ENCODE measurements around the gene ATF6.
A peak's percentile ranks its signal among the peaks of the same experiment; 100 is the strongest.

Gene ATF6

GRCh38 chr1:161766102-161766981 lies at the start of gene ATF6:
Gene ATF6 (plus strand): TSS chr1:161766320. CDS start chr1:161766361, 41 bp downstream.
- peak within 1 kb of the TSS; percentile 72 for H3K27ac ChIP-seq
- H3K4me3 ChIP-seq (IDR thresholded peaks at IDR 0.05; ENCODE audit: insufficient read depth, low read depth, low read length) = peak within 1 kb of the TSS; percentile 87

GRCh38 chr1:161718559-161719324 lies 47.4 kb upstream of the ATF6 start:
- no peak overlapping the region for H3K4me2 ChIP-seq
- H3K4me1 ChIP-seq (ENCODE audit: low read depth, poor library complexity, severe bottlenecking) = no peaks in the 10 kb centered on the region
- no peak overlapping the region for H3K27ac ChIP-seq
- no peak for TF ChIP-seq CTCF (conservative IDR thresholded peaks at IDR 0.05; ENCODE audit: low read depth, low read length)
- no peaks in the 10 kb centered on the region for H3K27me3 ChIP-seq (ENCODE audit: insufficient read depth, low read depth)
- no peak overlapping the region for H3K9ac ChIP-seq
- no peaks in the 10 kb centered on the region for H4K20me1 ChIP-seq (ENCODE audit: insufficient read depth)
- no peaks in the 10 kb centered on the region for H3K36me3 ChIP-seq (ENCODE audit: insufficient read depth)
- no peak overlapping the region for H3K4me3 ChIP-seq (IDR thresholded peaks at IDR 0.05; ENCODE audit: insufficient read depth, low read depth, low read length)
- no peak overlapping the region for H2AFZ ChIP-seq (ENCODE audit: low read depth)
- H3K79me2 ChIP-seq (ENCODE audit: insufficient read depth, low read depth) = no peaks in the 10 kb centered on the region

More at GRCh38 chr1:161766102-161766981, at the start of gene ATF6:
- Histone ChIP-seq H3K36me3 (ENCODE audit: insufficient read depth) (no peaks in the 10 kb centered on the region), H3K27me3 (ENCODE audit: insufficient read depth, low read depth) (no peaks in the 10 kb centered on the region), H3K4me2 (peak within 1 kb of the TSS; percentile 88), H4K20me1 (ENCODE audit: insufficient read depth) (no peaks in the 10 kb centered on the region), H2AFZ (ENCODE audit: low read depth) (peak within 1 kb of the TSS; percentile 68), H3K9ac (peak within 1 kb of the TSS; percentile 83), H3K4me1 (ENCODE audit: low read depth, poor library complexity, severe bottlenecking) (peaks cover 61% of the 10 kb centered on the region), H3K79me2 (ENCODE audit: insufficient read depth, low read depth) (peaks cover 54% of the 10 kb centered on the region)
- TF ChIP-seq CTCF (conservative IDR thresholded peaks at IDR 0.05; ENCODE audit: low read depth, low read length) = no peak

GRCh38 chr1:161719325-161719611 lies 46.9 kb upstream of the ATF6 start:
- Histone ChIP-seq H3K4me3 (IDR thresholded peaks at IDR 0.05; ENCODE audit: insufficient read depth, low read depth, low read length) (no peak overlapping the region), H3K4me2 (no peak overlapping the region), H3K9ac (no peak overlapping the region), H3K27me3 (ENCODE audit: insufficient read depth, low read depth) (no peaks in the 10 kb centered on the region), H3K79me2 (ENCODE audit: insufficient read depth, low read depth) (no peaks in the 10 kb centered on the region), H2AFZ (ENCODE audit: low read depth) (no peak overlapping the region), H4K20me1 (ENCODE audit: insufficient read depth) (no peaks in the 10 kb centered on the region), H3K27ac (no peak overlapping the region), H3K4me1 (ENCODE audit: low read depth, poor library complexity, severe bottlenecking) (no peaks in the 10 kb centered on the region), H3K36me3 (ENCODE audit: insufficient read depth) (no peaks in the 10 kb centered on the region)
- no peak for TF ChIP-seq CTCF (conservative IDR thresholded peaks at IDR 0.05; ENCODE audit: low read depth, low read length)

- Histone ChIP-seq H3K4me2 (no peak overlapping the region), H4K20me1 (ENCODE audit: insufficient read depth) (no peaks in the 10 kb centered on the region), H3K4me3 (IDR thresholded peaks at IDR 0.05; ENCODE audit: insufficient read depth, low read depth, low read length) (no peak overlapping the region), H3K27ac (no peak overlapping the region), H2AFZ (ENCODE audit: low read depth) (no peak overlapping the region), H3K9ac (no peak overlapping the region), H3K79me2 (ENCODE audit: insufficient read depth, low read depth) (no peaks in the 10 kb centered on the region), H3K36me3 (ENCODE audit: insufficient read depth) (no peaks in the 10 kb centered on the region), H3K4me1 (ENCODE audit: low read depth, poor library complexity, severe bottlenecking) (peaks cover 9% of the 10 kb centered on the region), H3K27me3 (ENCODE audit: insufficient read depth, low read depth) (no peaks in the 10 kb centered on the region)
- TF ChIP-seq CTCF (conservative IDR thresholded peaks at IDR 0.05; ENCODE audit: low read depth, low read length) = no peak
Measured at GRCh38 chr1:161720422-161720821, 45.7 kb upstream of the ATF6 start.

Data from KMS-11 (cell line).